RPMI8226 (cell line): ENCODE data around the gene SENP8.

Experiments used
- DNase-seq: peaks from one replicate; pipeline ENCODE4 v3.0.0-alpha.2; 2015

The SENP8 gene

GRCh38 chr15:72176159-72176558 is 58.0 kb downstream of the SENP8 start:
- DNase-seq, result no peak

GRCh38 chr15:72176743-72177142 is 58.5 kb downstream of the SENP8 start:
- DNase-seq, result no peak

- DNase-seq, result no peak
Measured at GRCh38 chr15:72178976-72179585, 60.9 kb downstream of the SENP8 start.

DNA sequence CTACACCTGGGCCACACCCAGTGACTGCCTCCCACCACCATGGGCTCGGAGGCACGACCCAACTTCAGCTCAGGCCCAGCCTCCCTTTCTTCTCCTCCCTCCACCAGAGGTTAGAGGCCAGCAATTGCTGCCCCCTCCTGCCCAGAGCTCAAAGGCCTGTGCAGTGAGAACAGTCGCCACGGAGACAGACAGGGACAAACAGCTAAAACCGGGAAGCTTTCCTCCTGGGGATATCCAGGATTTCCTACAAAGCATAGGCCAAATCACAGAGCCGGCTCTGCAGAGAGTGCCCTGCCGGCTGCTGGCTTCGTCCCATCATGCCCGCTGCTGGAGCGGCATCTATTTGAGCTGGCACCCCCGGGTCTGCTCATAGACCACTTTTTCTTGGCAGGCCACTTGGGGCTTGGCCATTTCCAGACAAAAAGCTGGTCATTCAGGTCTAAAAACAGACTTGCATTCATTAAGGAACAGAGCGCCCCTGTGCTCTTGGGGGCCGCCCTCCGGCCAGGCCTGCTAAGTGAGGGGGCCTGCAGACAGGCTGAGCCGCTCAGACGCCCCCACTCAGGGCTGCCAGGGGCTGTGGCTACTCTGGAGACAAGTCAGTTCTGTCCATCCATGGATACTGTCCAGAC is 61.9 kb downstream of the SENP8 start:
- no peak for DNase-seq

GRCh38 chr15:72180761-72181324 is 62.6 kb downstream of the SENP8 start:
- DNase-seq, result no peak

DNA sequence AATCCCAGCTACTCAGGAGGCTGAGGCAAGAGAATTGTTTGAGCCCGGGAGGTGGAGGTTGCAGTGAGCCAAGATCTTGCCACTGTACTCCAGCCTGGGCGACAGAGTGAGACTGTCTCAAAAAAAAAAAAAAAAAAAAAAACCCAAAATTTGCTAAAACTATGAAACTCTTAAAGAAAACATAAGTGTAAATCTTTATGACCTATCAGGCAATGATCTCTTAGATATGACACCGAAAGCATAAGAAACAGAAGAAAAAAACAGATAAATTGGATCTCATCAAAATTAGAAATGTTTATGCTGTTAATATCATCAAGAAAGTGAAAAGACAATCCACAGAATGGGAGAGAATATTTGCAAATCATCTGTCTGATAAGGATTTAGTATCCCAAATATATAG is 64.0 kb downstream of the SENP8 start:
- no peak for DNase-seq

DNA sequence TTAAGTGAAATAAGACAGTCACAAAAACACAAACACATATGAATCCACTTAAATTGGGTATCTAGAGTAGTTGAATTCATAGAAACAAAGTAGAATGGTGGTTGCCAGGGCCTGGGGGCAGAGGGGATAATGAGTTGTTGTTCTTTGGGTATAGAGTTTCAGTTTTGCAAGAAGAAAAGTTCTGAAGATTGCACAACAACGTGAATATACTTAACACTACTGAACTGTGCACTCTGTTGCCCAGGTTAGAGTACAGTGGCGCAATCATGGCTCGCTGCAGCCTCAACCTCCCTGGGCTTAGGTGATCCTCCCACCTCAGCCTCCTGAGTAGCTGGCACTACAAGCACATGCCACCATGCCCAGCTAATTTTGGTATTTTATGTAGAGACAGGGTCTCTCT is 64.5 kb downstream of the SENP8 start:
- no peak for DNase-seq

DNA sequence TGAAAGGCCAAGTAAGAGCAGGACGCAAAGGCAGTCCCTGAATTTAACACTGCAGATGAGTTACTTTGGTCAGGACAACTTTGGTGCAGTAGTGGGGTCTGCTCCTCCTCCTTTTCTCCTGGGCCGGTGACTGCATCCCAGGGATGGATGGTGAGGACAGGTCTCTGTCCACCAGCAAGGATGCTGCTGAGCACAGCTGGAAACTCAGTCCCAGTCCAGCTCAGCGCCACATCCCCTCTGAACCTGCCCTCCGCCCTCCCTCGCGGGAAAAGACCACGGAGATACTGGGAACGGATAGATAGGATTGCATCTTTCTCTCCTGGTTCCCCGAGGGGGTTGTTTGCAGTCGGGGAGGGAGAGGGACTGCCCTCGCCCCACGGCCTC is 65.6 kb downstream of the SENP8 start:
- DNase-seq, result no peak

GRCh38 chr15:72184165-72184811 is 66.1 kb downstream of the SENP8 start:
- no peak for DNase-seq

DNA sequence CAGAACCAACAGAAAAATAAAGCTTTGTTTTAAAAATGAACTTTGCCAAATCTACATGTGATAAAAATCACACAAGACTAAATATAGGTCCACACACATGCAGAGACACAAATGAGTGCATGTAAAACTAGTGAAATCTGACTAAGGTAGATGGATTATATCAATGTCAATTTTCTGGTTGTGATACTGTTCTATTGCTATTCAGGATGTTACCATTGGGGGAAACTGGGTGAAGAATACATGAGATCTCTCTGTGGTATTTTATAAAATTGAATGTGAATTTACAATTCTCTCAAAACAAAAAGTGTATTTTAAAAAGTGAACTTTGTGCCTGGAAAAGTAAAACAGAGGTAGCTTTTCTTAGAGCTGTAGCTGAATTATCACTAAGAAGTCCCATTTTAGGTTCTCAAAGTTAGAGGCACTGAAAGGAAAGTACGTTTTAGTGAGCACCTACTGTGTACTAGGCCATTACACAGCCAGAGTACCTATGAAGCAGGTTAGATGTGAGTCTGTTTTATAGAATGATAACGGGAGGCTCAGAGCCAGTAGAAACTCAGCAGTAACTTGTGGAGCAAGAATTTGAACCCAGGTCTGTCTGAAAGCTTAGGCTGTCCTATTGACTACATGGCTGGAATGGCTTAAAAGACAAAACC is 71.2 kb downstream of the SENP8 start:
- DNase-seq, result no peak

- DNase-seq, result no peak
Measured at GRCh38 chr15:72192416-72192815, 74.2 kb downstream of the SENP8 start.
